GM21529 (cell line): ENCODE data around the gene ANTXR2.
"Not testable (repeated sequence)": the region's sequence is repeated elsewhere in the genome, so short reads cannot be mapped to it uniquely, and the experiment has no call there.

Experiments used
- ATAC-seq: cut with Tn5 transposase; IDR thresholded peaks from one replicate; pipeline ENCODE4 v1.9.1; 2021; ENCODE audit not compliant: unreplicated experiment

ANTXR2 gene

DNA sequence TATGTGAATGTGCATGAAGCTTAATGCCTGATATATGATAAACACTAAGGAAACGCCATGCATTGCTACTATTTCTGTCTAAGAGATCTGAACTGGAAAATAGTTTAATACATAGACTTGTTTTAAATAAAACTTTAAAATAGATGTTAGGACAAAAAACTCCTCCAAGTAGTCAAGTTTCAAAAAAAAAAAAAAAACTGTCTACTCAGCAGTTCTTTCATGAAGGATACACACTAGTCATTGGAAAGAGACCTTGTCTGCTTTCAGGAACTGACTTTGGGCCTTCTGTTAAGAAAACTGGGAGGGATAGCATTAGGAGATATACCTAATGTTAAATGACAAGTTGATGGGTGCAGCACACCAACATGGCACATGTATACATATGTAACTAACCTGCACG, 138.4 kb downstream of the ANTXR2 start:
- ATAC-seq: no peak

DNA sequence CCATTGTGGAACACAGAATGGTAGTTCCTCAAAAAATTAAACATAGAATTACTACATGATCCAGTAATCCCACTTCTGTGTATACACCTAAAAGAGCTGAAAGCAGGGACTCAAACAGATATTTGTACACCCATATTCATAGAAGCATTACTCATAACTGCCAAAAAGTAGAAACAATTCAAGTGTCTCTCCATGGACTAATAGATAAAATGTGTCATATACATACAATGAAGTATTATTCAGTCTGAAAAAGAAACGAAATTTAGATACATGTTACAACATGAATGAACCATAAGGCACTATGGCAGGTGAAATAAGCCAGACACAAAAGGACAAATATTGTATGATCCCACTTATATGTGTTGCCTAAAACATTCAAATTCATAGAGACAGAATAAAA, 145.1 kb downstream of the ANTXR2 start:
- no peak for ATAC-seq

DNA sequence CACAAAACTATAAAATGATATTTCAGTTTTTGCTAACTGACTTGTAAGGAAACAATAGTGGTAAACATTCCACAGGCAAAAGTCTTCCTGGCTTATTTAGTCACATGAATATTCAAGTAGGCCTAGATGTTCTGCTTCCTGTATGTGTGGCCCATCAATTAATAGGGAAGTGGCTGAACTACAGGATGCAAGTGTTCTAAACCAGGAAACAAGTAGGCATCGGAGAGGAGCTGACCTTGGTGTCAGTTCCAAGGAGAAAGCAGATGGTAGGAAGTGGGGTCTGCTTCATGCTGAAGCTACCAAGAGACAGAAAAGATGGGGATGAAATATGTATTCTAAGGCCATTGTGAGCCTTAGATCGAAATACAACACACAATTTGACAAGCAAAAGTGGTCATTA, 149.7 kb downstream of the ANTXR2 start:
- ATAC-seq: no peak

DNA sequence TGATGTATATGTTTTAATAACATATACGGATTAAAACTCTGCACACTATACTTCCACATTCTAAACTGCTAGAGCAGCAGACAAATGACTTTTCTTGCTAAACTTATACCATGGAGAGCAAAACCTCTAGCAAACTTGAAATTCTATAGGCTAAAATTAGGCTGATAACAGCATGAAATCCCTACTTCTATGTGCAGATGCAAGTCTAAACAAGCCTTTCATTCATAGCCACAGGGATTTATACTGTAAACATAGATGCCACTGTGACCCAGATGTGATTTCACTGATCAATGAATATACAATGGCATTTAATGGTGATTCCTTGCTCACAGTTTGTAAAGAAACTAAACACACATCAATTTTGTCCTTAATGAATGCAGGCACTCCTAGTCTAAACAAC, 151.0 kb downstream of the ANTXR2 start:
- no peak for ATAC-seq

DNA sequence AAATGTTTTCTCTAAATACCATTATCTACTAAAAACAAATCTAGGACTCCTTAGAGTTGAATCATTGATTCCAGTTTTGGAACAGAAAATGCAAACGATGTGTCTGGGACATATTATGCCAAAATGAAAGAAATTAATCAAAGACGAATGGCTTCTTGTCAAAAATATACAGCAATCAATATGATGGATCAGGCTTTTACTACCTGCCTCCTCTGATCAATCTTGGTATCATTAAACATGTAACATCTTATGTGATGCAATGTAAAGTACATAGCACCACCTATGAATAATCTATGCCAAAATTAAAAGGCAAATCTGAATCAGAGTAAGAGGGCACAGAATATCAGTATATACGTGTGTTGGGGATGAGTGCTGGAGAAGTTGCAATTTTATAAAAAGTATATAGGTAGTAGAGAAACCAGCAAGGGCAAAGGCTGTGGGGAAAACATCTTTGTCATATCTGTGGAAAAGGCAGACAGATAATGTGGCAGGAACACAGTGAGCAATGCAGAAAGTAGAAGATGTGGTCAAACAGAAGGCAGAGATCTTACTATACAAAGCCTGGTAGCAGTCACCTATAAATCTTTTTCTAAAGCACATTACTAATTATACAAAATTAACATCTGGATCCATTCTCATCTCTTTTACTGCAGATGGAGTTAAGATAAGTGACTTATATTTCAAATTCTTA, 152.7 kb downstream of the ANTXR2 start:
- no peak for ATAC-seq

DNA sequence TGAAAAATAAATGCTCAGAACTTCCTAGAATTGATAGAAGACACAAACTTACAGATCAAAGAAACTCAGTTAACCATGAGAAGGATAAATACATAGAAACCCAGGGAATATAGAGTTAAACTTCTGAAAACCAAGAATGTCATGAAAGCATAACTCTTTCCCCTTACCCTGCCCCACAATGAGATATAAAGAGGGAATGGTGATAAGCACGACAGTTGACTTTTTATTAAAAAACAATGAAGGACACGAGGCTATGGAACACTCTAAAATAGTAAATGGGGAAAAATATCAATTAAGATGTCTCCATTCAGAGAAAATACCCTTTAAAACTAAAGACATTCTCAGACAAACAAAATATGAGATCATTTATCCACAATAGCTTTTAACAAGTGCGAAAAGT, 154.7 kb downstream of the ANTXR2 start:
- ATAC-seq: no peak

DNA sequence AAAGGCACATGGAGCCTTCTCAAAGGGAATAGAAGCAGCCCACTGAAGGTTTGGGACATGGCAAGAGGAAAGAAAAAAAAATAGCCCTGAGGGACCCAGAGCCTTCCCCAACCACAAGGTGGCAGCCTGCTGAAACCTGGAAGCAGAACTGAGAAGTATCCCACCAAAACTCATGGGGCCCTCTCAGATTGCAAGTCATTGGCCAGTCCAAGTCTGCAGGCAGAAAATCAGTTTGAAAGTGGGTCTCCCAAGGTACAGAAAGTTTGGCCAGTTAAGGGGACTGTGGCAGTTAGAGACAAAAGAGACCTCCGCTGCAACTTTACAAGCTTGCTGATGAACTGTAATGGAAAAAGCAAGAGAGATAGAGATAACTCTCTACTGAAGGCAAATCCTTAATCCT, 155.8 kb downstream of the ANTXR2 start:
- peak; percentile 88 for ATAC-seq

DNA sequence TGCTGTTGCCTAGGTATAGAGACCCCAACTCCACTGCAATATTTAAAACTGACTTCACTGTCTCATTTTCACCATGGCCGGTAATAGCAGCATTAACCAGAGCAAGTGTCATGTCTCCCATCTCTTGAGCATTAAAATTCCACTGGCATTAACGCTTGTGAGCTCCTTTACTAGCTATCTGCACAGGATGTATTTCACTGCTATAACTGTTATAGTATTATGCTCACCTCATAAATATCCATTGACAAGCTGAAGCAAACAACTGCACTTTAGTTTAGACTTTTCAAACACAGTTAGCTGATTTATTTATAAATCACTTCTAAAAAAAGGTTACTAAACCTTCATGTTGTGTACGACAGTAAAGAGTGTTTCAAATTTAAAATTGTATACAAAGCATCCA, 157.8 kb downstream of the ANTXR2 start:
- ATAC-seq: no peak

DNA sequence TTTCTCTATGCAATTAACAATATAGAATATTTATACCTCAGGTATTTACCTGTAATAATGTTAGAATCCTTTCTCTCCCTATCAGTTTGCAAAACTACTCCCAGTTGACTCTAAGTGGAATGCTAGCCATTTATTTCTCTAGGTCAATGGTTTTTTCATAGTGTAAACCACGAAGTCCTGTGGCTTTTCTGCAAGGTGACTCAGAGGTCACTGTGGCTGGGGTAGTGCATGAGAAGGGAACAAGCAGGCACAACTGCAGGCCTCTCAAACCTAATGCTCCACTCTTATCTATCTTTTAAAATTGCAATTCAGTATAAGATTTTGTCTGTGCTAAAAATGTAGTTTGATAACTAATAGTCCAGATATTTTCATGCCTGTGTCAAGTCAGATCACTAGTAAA, 159.4 kb downstream of the ANTXR2 start:
- no peak for ATAC-seq

DNA sequence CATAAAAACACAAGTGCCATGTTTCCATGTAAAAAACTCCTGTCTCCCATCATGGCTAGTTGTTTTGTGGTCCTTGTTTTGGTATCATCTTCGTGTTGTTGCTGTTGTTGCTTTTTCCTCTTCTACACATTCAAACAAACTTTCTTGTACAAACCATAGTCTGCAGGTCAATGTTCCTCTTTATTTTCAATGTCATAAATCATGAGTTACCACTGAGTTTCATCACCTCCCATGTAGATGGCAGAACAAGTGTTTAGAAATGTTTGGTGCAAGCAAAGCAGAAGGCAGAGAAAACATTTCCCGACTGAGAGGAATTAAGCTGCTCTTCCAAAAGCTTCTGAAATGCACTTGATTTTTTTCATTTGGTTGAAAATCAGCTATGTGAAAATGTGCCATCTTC, 166.0 kb downstream of the ANTXR2 start:
- no peak for ATAC-seq

DNA sequence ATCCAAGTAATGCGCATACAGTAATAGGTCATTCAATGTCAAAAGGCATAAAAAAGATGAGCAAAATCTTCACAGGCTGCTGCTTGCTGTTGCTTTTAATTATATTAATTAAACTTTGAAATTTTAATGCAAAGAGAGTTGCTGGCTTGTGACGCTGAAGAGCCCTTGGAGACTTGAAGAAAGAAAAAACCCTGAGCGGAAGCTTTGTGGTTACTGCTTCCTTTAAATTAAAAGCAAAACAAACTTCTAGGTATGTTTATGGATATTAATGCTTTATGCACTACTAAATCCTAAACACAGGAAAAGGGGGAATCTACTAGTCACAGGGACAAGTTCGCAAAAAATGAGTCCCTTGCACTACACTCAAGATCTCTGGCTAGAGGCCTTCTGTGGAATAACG, 166.7 kb downstream of the ANTXR2 start:
- ATAC-seq: no peak

DNA sequence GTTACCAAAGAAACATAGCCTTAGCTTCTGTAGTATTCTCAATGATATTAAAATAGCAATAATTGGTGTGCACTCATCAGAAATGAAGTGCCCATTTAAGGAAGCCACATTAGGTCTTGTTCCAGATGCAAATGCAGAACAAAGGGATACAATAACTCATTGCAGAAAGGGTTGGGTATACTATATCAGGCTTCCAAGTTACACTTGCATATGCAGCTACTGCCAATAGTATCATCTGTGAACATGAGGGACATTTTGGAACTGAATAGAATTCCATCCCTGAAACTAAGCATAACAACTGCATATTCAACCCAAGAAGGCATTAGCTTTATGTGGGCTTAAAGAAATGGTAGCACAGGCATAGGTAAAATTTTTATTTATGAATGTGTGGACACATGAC, 167.8 kb downstream of the ANTXR2 start:
- no peak for ATAC-seq

DNA sequence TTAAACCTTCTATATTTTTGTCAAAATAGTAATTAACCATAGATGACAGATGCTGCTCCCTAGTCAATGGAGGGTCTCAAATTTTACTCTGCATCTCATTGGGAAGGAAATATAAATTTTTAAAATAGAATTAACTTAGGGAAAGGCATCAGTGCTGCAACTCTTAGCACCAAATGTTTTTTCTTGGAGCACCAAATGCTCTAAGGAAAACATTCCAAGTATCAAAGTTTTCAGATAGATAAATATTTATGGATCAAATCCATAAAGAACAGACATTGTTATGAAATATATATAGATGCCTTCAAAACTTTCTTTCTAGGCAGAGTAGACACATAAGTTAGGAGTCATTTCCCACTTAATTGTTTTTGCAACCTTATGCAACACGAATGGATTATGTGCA, 168.7 kb downstream of the ANTXR2 start:
- ATAC-seq: no peak

DNA sequence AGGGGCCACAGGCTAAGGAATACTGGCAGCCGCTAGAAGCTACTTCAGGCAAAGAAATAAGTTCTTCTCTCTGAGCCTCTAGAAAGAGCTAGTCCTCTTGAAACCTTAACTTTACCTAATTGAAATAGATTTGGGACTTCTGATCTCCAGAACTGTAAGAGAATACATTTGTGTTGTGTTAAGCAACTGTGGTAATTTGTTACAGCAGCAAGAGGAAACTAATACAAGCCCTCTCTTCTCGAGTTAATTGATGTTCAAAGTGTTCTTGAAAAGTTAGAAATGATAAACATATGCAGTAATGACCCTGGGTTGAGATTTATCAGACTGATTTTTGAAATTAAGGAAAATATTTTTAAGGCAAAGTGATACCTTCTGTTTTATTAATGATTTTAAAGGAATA, 172.8 kb downstream of the ANTXR2 start:
- no peak for ATAC-seq

DNA sequence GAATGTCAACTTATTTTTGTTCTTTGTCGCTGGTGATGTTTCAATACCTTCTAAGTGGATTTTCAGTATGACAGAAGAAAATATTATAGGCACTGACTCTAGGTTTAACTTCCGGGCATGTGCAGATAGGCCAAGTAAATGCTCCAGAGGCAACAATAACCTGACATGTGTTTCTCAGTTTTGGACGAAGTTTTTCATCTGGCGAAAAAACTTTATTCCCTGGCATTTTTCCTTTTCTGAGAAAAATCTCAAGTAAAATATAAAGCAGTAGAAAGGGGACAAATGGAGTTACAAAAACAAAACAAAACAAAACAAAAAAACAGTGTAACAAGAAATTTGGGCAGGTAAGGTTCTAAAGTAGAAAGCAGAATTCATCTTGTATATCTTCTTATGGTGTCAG, 173.5 kb downstream of the ANTXR2 start:
- ATAC-seq: no peak

DNA sequence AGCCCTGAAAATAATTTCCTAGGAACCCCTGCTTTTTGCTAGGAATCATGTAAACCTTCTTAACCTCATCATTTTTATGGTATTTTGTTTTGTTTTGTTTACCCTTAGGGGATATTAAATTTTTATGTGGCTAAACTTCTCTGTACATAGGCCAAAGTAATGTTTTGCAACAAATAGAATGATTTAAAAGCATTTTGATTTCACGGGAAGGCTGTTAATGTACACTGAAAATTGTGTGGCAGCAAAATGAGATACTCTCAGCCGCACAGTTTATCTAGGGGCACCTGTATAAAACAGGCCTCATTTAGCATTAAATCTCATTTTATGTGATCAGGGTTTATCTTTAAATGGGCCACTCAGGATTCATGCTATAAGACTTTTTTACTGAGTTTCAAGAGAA, 175.0 kb downstream of the ANTXR2 start:
- no peak for ATAC-seq

DNA sequence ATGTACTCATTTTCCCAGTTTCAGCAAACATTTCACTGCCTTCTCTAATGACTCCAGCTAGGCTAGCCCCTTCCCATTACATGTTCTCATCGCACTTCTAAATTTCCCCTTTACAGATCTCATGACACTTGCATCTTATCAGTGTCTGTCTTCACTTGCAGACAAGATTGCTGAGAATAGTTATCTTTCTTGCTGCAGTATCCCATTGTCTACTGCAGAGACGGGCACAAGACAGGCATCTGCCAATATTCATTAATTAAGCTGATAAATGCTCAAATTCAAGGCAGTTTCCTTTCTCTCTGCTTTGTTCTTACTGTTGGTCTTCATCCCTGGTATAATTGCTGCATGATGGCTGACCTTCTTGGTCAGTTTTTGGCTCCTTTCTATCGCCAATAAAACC, 175.9 kb downstream of the ANTXR2 start:
- no peak for ATAC-seq

DNA sequence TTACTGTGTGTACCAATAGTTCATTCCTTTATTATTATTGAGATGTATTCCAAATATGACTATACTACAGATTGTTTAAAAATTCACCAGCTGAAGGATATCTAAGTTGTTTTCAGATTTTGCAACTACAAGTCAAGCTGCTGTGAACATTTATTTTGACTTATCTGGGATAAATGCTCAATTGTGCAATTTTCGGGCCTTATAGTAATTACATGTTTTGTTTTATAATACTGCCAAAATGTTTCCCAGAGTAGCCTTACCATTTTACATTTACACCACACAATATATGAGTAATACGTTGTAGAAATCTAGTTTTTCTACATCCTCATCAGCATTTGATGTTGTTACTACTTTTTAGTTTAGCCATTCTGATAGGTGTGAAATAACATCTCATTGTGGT, 179.6 kb downstream of the ANTXR2 start:
- ATAC-seq: no peak

DNA sequence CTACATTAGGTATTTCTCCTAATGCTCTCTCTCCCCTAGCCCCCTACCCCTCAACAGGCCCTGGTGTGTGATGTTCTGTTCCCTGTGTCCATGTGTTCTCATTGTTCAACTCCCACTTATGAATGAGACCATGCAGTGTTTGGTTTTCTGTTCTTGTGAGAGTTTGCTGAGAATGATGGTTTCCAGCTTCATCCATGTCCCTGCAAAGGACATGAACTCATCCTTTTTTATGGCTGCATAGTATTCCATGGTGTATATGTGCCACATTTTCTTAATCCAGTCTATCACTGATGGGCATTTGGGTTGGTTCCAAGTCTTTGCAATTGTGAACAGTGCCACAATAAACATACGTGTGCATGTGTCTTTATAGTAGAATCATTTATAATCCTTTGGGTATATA, 184.0 kb downstream of the ANTXR2 start:
- not testable (repeated sequence) for ATAC-seq

DNA sequence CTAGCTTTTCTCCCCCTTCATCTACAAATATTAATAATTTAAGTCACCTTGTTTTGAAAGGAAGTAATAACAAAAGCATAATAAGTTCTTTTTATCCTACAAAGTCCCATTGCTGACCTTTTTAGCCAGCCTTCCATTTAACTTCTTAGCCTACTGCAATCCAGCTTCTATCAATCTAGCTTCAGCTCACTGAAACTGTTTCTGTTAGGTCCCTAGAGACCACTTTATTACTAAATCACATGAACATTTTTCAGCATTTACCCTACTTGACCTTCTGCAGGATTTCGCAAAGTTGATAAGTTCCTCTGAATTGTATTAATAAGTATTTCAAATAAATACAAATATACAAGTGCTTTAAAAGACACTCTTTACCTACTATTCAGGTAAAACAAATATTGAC, 186.5 kb downstream of the ANTXR2 start:
- ATAC-seq: no peak

DNA sequence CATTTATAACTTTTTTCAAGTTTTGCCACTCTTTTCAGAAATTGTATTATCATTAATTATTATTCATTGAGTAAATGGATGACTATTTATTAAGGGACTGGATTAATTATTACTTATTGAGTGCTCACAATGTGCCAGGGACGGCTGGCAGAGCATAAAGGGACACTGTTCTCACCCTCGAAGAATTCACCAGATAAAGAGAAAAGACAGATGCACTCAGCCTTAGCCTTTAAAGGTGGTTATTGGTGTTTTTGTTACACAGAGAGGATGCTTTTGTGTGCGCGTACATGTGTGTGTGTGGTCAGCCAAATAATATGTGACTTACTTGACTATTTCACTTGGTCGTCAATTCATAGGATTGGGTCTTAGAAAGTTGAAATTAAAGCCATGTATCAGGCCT, 187.0 kb downstream of the ANTXR2 start:
- ATAC-seq: no peak

DNA sequence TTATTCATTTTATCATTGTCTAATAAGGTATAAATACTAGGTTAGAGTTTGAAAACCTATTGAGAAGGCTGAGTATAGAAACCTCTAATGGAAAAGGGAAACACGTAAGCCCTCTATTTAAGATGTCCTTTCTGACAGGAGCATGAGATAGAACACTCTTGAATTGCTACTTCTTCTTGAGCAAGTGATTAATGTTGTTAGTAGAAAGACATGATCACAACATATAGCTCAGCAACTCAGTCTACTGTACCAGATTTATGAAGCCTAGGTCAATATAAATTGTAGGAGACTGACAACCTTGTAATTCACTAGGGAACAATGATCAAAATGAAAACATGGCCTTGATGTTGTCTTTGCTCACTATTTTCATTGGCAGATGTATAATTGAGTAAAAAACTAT, 189.7 kb downstream of the ANTXR2 start:
- ATAC-seq: no peak

DNA sequence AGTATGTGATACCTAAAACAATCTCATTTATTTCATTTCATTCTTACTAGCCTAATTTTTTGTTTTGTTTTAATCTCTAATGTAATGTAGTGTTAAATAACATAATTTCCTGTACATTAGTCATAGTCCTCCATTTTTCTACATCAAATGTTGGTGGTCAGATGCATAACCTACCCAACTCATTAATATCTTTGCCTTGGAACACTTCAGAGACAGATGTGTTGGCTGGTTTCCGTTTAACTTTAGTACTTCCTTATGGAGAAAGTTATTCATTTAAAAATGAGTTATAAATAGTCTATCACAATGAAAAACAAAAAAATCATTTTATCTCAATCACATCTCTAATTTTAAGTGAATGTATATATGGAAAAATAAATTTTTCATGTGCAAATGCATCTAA, 190.2 kb downstream of the ANTXR2 start:
- ATAC-seq: no peak

DNA sequence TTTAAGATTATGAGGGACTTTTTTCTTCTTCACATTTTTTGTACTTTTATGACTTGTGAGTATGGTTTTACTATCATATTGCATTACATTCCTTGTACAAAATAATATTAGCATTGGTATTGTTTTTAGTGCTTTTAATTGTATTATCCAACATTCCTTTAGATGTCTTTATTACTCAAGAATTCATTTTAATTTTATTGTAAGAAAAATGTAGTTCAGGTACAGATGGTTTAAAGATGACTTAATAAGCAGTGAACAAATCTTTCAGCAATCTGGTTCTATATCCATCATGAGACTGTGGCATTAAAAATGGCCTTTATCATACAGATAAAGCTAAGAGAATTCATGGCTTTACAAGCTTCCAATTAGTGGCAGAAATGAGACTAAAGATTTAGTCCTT, 191.6 kb downstream of the ANTXR2 start:
- no peak for ATAC-seq
